Kidney epithelial cell (primary cell): ENCODE results near the gene FBXO3. TPM values are rescaled to one million over a fixed set of nuclear protein-coding genes. Genes with fewer than 3 reads are reported as not detected.

Experiments
- DNase-seq: peaks from one replicate; pipeline ENCODE4 v3.0.0-alpha.2; 2010; ENCODE audit warnings: low read depth
- H3K27me3 ChIP-seq: 2 replicates; pipeline ENCODE4 v1.6.0; 2011; ENCODE audit warnings: low read length; ENCODE audit not compliant: control insufficient read depth, insufficient read depth
- H3K36me3 ChIP-seq: 2 replicates; pipeline ENCODE4 v1.5.1; 2011; ENCODE audit warnings: low read length; ENCODE audit not compliant: control insufficient read depth, insufficient read depth
- H3K4me3 ChIP-seq: 2 replicates; pipeline ENCODE4 v1.5.1; 2011; ENCODE audit warnings: low read depth, mild to moderate bottlenecking, control low read depth, low read length
- total RNA-seq: library from RNA; depleted of rRNA; stranded (reverse); fragments of >200 nt; gene quantifications from 2 replicates; pipeline ENCODE4 v1.2.3, GENCODE V29; 2015
- TF ChIP-seq, protein P1 (sequence below): IDR thresholded peaks from 2 replicates; pipeline ENCODE4 v1.5.1; 2011; ENCODE audit warnings: mild to moderate bottlenecking, moderate library complexity, low read length, control low read depth, inconsistent platforms; ENCODE audit not compliant: insufficient read depth, poor library complexity, severe bottlenecking

The FBXO3 gene
- total RNA-seq, 1 donor from 2014 or later: 34.6 TPM

DNA sequence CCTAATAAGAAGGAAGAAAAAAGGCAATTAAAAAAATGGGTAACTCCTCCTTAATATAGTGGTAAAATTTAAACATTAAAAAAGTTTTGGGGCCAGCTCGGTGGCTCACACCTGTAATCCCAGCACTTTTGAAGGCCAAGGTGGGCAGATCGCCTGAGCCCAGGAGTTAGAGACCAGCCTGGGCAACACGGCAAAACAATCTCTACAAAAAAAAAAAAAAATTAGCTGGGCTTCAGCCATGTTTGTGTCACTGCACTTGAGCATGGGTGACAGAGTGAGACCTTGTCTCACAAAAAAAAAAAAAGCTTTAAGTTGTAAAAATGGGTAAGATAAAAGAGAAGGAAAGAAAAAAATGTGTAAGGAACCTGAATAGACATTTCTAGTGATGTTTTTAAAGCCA lies 11.3 kb upstream of the FBXO3 start:
- TF ChIP-seq, protein P1, sequence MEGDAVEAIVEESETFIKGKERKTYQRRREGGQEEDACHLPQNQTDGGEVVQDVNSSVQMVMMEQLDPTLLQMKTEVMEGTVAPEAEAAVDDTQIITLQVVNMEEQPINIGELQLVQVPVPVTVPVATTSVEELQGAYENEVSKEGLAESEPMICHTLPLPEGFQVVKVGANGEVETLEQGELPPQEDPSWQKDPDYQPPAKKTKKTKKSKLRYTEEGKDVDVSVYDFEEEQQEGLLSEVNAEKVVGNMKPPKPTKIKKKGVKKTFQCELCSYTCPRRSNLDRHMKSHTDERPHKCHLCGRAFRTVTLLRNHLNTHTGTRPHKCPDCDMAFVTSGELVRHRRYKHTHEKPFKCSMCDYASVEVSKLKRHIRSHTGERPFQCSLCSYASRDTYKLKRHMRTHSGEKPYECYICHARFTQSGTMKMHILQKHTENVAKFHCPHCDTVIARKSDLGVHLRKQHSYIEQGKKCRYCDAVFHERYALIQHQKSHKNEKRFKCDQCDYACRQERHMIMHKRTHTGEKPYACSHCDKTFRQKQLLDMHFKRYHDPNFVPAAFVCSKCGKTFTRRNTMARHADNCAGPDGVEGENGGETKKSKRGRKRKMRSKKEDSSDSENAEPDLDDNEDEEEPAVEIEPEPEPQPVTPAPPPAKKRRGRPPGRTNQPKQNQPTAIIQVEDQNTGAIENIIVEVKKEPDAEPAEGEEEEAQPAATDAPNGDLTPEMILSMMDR: no peak
- no peaks in the 10 kb centered on the region for H3K27me3 ChIP-seq

DNA sequence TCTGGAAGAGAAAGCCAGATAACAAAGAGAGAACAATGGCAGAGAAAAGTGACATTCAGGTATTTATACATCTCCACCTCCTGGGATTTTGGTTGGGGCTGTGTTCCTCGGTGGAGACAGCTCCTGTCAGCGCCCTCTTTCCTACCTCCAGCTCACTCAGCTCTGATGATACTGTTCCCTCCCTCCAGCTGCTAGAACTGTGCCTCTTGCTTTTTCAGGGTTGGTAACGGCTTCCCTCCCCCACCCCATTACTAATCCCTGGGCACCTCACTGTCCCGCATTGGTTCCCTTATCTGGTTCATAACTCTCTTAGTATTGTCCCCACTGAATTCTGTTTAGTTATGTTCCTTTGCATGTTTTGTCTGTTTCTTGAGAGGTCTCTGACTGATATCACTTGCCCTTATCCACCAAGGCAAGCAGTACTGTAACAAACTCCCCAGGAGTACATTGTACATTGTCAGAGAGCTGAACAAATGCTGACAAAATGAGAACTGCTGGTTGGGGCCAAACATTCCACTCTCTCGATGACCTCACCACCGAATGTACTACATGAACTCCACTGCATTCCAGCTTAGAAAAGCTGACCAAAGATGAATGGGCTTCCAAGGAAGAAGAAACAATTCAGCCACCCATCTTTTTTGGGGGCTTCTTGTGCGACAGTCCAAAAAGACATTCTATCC lies 5.7 kb upstream of the FBXO3 start:
- H3K4me3 ChIP-seq: no peak overlapping the region
- no peaks in the 10 kb centered on the region for H3K27me3 ChIP-seq
- DNase-seq: no peak
- TF ChIP-seq, protein P1: no peak
- H3K36me3 ChIP-seq: no peaks in the 10 kb centered on the region

More for the DNA sequence above, 11.3 kb upstream of the FBXO3 start:
- no peak for DNase-seq
- Histone ChIP-seq H3K36me3 (no peaks in the 10 kb centered on the region), H3K4me3 (no peak overlapping the region)

DNA sequence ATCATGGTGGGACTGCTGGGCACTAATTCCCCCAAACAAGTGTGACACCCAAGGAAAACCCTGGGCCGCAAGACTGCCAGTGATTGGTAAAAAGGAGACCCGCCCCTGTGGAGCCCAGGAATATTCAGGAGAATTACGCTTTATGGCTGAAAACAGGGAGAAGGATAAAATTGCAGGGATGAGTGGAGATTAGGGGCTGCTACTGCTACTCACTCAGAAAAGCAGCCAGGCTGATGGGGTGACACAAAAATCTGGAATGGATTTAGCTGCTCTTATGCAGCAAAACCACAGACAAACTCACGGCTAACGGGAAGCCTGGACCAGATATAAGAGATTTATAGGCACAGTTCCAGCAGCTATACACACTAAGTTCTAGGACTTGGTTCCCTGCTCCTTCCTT lies 4.4 kb upstream of the FBXO3 start:
- no peaks in the 10 kb centered on the region for H3K36me3 ChIP-seq
- no peaks in the 10 kb centered on the region for H3K27me3 ChIP-seq
- TF ChIP-seq, protein P1: no peak
- no peak overlapping the region for H3K4me3 ChIP-seq
- DNase-seq: no peak

DNA sequence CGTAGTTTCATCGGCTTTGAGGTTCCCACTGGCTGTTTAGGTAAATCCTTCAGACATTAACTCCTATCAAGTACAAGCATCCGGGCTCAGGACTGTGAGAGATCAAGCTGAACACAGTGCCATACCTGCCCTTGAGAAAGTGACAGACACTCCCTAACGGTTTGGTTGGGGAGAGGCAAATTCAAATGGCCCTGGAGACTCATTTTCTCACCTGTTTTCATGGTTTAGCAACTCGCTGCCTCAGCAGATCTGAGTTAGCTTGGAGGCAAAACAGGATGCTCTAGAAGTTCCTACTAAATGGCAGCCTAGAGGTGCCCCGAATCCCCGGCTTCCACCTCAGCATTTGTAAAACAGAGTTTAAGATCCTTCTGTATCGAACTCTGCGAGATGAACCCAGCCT lies 3.6 kb upstream of the FBXO3 start:
- DNase-seq: no peak
- TF ChIP-seq, protein P1: no peak

DNA sequence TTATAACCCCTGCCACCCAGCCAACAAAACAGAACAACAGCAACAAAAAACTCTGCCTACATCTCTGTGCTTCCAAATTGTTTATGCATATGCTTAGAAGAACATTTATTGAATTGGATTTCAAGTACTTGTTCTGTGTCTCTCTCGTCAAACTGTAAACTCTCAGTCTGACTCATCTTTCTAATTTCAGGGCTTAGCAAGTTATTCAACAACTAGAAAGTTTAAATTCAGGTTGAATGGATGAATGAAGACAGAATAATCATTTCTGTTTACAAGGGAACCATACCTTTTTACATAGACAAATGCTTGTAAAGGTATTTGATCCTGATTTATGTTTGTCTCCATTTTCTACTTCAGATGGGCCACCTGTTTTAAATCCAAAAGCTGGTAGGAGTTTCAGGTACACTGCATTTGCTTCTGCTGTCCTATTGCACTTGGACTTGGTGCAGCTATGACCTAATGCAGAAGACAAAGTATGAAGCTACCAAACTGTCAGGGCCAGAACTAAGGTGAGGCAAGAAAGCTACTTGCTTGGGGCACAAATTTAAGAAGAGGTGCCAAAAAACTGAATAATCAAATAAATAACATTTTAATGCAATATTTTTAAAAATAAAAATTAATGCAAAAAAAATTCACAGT lies 1.6 kb upstream of the FBXO3 start:
- Histone ChIP-seq H3K27me3 (no peaks in the 10 kb centered on the region), H3K4me3 (no peak overlapping the region), H3K36me3 (no peaks in the 10 kb centered on the region)
- no peak for DNase-seq
- TF ChIP-seq, protein P1: no peak

More for the DNA sequence above, 3.6 kb upstream of the FBXO3 start:
- Histone ChIP-seq H3K4me3 (no peak overlapping the region), H3K36me3 (no peaks in the 10 kb centered on the region), H3K27me3 (no peaks in the 10 kb centered on the region)

DNA sequence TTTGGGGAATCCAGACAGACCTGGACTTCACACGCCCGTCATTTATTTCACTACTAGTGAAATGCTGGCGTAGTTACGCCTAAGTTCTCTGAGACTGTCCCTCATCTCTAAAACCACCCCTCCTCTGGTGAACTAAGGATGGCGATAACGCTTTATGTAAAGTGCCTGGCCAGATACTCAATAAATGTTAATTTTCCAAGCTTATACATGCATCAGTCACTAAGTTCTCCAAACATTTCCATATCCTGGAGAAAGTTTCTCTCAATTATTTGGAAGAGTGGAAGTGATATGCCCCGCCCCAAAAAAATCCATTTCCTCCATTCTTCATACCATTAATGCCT lies 1.1 kb upstream of the FBXO3 start:
- H3K36me3 ChIP-seq: no peaks in the 10 kb centered on the region
- no peak overlapping the region for H3K4me3 ChIP-seq
- TF ChIP-seq, protein P1: no peak
- no peak for DNase-seq
- no peaks in the 10 kb centered on the region for H3K27me3 ChIP-seq
